GM21619 (cell line): ENCODE measurements around the gene LEFTY1.

Experiments
- ATAC-seq: cut with Tn5 transposase; IDR thresholded peaks from one replicate; pipeline ENCODE4 v1.9.1; 2021; ENCODE audit not compliant: unreplicated experiment

LEFTY1 gene

DNA sequence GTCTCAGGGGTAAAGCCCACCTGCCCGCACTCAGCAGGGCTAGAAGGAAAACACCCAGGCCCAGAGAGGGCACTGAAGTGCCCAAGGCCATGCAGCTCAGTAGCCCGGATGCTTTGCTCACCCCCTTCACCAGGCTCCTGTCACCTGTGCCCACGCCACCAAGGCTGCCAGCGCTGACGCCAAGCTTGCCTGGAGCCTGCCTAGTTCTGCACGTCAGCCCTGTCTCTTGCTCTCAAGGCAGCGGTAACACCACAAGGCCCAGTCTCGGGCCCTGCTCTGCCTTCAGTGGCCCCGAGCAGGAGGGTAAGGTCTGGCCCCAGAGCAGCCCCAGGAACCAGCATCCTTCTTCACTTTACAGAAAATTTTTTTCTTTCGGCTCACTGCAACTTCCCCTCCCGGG, 14.5 kb downstream of the LEFTY1 start:
- no peak for ATAC-seq

DNA sequence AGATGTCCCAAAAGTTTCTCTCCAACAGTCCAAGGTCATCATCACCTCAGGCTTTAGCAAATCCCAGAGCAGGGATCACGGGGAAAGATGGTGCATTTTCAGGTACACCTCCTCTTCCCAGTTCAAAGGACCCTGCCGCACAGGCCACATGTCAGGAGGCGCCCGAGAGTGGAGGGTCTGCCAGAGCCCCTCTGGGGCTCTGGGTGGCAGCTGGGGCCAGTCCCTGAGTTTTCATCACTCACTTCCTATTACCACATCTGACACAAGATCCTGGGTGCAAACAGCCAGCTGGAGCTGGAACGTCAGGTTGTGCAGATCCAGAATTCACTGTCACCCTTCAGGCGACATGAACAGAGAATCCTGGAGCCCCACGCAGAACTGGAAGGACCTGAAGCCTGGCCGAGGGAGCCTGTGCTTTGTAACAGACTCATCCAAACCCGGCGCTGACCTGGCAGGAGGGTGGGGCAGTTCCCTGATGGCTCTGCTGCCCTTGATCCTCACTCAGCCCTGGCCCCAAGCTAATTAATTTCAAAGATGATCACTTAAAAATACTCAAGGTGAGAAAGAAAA, 15.6 kb downstream of the LEFTY1 start:
- no peak for ATAC-seq

DNA sequence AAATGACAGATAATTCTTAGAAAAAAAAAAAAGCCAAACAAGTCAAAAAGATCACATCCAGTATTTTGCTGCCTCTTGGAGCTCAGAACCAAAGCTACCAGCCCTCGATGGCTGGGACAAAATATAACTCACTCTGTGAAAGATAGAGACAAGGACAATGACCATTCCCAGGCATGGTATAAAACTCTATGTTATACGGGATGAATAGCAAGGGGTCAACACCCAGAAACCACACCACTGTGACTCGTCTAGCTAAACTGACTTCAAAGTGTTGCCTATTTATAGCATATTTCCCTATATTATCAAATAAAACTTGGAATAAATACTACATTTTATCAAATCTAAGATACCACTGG, 16.9 kb downstream of the LEFTY1 start:
- ATAC-seq, result no peak

DNA sequence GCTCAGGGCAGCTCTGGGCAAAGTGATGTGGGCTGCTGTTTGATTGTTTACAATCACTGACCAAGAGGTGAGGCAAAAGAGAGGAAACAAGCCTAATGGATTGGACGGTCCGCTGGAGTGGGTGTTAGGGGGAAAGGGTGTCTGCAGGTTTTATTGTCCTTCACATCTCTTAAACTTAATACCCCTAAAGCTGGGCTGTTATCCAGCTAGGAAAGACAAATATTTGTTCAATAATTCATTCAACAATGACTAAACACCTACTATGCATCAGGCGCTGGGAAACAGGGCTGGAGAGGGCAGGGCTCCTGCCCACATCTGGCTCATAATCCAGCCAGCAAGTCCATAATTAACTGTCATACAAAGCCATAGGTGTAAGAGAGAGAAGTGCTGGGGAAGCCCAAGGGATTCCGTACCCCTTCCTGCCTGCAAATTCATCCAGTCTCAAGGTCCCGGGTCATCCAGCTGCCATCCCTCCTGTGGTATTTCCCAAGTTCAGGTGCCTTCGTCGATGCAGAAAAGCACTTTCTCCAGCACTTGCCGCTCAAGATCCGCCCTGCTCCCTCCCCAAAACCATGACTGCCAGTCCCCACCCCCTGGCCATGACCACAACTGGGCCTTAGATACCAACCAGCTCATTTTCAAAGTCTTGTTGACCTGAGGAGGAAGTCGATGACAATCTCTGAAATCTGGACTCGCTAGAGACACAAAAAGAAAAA, 17.4 kb downstream of the LEFTY1 start:
- ATAC-seq, result no peak

DNA sequence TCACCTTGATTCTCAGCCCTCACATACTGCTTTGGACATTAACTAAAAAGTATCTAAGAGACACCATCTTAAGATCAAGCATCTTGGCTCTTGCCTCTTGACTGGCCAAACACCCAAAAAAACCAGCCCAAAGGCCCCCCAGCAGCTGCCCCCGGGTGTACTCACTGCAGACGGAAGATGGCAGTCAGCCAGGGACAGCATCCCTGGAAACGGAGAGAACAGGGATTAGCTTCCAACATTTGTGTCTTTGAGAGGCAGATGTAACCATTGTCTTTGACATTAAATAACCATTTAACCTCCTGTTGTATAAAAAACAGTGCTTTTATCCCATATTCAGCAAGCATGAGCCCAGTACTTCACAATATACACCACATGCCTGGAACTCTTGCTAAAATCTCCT, 18.0 kb downstream of the LEFTY1 start:
- no peak for ATAC-seq

DNA sequence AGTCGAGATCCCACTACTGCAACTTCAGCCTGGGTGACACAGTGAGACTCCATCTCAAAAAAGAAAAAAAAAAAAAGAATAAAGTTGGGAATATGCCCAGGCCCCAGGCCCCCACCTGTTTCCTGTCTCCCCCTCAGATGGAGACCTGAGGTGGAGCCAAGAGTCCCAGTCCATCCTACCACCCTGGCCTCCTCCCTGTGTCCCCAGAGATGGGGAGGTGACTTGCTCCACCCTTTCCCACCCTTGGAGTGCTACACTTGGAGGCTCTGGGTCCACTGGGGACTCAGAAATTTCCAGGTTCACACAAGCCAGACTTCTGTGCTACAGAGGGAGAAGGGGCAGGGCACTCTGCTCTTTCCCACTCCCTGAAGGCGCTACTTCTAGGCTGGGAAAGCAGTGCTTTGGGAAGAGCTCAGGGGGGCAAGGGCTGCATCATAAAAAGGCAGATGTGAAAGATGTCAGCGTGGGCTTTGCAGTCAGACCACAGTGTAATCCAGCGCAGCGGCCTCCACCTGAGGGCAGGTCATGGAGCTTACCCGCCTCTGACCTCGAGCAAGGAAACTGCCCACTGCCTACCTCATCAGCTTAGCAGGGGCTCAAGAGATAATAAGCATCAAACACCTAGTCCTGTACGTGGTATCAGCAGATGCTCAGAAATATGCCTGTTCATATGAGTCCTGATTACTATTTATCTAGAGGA, 20.2 kb downstream of the LEFTY1 start:
- ATAC-seq, result no peak

DNA sequence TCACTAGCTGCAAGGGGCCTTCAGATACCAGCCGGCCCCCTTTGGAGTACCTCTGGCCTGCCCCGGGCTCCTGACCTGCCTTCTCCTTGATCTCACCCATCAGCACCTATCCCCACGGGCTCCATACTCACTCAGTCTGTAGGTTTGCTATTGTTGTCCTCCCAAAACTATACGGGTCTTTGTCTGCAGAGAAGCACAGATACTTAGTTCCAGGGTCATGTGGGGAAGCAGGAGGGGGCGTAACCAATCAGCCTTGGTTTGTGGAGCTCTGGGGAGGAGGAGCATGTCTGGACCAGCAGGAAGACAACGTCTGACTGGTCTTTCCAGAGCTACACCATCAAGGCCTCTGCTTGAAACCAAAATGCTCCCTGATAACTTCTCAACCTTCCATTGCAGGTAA, 22.0 kb downstream of the LEFTY1 start:
- no peak for ATAC-seq

DNA sequence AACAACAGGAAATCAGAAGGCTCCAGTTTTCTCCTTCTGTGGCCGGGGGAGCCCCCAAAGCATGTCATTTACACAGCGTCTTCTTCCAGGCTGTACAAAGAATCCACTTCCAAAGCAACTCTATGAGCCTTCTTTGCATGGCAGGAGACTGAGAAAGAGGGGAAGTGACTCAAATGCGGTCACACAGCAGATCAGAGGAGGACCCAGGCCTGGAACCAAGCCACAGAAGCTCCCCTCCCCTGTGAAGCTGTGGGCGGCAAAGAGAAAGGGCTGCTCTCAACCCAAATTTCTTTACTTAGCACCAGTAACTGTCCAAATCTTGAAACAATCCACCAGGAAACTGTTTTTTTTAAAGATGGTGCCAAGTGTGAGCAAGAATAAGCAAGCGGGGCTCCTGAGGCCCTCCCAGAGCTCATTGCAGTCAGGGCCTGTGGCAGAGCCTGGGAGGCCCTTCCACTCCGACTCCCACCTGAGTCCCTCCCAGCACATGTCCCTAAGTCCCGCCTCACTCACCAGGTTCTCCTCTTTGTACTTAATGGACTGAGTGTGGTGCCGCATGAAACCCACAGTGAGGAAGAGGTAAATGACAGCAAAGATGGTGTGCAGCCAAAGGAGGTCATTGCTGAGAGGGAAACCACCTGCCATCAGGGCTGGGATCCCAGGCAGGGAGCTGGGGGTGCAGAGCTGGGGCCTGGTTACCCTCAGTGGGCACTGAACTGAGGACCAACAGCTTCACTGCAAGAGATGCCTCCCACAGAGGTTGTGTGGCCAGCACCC, 22.7 kb downstream of the LEFTY1 start:
- ATAC-seq, result no peak

DNA sequence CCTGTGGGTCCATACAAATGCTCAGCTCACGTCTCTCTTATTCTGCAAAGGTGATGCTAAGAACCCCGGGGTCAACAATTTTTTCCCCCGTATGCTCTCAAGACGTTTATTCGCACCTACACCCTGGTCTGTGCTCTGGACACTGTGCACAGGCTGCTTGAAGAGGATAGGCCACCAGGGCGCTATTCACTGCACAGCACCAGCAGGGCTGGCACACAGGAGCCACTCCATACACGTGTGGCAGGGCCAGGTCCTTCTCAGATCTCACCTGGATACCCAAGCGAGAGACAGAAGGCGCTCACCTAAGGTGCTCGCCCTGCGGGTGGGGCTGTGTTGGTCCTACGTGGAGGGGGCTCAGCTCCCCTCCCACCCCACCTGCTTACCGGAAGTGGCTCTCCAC, 23.4 kb downstream of the LEFTY1 start:
- no peak for ATAC-seq

DNA sequence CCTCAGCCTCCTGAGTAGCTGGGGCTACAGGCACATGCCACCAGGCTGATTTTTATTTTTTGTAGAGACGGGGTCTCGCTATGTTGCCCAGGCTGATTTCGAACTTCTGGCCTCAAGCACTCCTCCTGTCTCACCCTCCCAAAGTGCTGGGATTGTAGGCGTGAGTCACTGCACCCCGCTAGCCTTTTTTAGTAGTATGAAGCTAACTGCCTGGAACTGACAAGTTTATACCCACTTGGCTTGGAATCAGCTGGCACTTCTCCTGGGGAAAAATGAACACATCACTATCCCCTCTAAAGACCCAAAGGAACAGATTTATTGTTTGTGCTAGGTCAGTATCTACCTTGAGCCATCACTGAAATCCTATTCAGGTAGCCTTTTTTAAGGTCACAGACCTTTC, 25.8 kb downstream of the LEFTY1 start:
- no peak for ATAC-seq

DNA sequence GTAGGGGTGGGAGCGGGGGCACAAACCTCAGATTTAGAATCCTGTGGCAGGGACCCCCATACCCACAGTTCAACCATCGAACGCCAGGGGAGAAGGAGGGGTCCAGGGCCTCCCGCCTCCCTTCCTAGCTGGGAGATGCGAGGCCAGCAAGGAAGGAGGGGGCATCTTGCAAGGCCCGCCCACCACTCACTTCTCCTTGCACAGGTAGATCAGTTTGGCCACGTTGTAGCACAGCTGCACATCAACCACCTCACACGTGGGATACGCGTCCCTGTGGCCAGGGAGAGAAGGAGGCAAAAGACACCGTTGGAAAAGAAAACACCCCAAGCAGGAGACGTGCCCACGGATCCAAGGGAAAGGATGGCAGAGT, 26.4 kb downstream of the LEFTY1 start:
- ATAC-seq, result no peak

DNA sequence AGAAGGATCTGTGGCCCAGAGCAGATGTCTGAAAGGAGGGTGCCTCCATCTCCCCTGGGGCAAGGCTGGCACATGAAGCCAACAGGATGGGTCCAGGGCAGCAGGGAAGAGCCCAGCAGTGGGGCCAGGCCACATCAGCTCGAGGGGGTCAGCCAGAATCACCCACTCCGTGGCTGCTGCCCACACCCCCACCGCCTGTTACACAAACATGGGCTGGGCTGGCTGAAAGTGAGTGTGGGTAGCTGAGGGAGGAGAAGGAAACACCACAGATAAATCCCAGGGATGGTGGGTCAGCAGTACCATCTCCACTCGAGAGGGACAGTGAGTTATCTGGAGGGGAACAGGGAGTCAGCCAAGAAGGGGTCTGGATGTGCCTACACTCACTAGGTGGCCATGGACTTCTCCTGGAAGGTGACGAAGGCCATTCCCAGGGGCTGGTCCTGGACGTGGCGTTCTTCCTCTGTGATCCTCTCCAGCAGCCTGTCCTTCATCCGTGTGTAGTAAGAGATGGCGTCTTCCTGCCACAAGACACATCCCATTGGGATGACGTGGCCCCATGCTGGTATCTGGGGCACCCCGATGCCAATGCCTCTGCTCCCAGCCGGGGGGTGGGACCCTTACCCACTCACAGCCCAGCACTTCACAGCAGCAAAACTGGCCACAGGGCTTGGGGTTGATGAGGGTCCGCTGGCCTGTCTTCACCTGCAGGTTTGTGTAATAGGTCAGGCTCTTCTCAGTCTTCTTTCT, 26.9 kb downstream of the LEFTY1 start:
- ATAC-seq, result no peak

DNA sequence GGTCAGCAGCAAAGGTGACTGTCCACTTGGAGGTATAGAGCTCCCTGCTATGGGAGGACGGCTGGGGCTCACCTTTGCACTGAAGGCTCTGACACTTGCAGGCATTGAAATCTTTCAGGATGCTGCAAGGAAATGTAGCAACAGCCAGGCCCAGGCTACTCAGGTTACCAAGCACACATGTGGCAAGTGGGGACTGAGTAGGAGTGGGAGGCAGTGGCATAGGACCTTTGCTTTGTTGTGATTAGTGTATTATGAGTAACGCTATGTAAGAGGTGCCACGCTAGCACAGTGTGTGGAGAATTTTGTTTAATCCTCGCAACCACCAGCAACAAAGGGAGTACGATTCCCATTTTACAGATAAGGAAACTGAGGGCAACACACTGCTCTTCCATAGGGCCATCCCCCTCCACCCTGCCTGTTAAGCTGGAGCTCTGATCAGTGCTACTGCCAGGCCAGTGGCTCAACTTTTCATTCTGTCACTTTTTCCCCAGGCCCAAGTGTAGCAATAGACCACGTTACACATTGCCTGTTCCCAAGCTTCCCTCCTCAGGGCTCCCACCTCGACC, 28.0 kb downstream of the LEFTY1 start:
- no peak for ATAC-seq

DNA sequence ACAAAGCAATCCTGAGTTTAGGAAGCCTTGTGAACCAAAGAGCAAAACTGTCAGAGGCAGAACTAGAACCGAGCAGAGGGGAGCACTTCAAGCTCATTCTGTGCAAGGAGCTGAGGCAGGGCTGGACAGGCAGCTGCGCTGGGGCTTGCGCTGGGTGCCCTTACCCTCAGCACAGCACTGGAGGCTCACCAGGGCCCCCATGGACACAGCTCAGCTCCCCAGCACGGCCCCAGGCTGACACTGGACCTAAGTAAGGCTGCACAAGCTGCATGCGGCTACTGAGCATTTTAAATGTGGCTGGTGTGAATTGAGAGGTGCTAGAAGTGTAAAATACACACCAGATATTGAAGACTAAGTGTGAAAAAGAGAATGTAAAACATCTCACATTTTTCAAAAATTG, 28.8 kb downstream of the LEFTY1 start:
- ATAC-seq, result no peak

DNA sequence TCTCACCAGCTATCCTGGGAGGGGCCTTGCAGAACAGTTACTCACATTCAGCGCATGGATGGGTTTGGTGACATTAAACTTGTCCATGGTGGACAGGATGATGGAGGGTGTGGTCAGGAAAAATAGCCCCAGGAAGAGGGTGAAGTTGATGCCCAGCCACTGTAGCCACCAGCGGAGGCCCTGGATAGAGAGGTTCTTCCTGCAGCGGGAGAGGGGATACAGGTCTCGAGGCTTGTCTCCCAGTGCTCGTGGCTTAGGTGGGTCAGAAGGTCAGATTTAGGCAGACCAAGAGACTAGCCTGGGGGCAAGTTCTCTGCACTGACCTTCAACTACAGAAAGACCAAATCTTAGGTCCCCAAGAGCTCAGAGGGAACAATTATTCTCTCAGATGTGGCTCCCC, 29.8 kb downstream of the LEFTY1 start:
- ATAC-seq, result no peak

DNA sequence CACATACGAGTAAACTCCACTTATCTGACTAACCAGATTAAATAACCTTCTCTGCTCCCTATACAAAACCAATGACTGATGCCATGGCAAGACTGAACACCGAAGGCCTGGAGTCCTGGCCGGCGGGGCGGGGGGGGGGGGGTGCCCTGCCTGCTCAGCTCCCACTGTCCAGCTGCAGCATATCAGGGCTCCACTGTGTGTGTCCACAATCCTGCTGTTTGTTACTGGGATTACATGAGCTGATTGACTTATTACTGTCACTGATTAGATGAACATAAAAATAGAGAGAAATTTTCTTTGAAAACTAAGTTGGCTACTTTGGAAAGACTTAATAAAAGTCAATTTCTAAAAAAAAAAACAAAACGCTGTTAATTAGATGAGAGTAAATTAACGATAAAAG, 31.7 kb downstream of the LEFTY1 start:
- ATAC-seq, result no peak

DNA sequence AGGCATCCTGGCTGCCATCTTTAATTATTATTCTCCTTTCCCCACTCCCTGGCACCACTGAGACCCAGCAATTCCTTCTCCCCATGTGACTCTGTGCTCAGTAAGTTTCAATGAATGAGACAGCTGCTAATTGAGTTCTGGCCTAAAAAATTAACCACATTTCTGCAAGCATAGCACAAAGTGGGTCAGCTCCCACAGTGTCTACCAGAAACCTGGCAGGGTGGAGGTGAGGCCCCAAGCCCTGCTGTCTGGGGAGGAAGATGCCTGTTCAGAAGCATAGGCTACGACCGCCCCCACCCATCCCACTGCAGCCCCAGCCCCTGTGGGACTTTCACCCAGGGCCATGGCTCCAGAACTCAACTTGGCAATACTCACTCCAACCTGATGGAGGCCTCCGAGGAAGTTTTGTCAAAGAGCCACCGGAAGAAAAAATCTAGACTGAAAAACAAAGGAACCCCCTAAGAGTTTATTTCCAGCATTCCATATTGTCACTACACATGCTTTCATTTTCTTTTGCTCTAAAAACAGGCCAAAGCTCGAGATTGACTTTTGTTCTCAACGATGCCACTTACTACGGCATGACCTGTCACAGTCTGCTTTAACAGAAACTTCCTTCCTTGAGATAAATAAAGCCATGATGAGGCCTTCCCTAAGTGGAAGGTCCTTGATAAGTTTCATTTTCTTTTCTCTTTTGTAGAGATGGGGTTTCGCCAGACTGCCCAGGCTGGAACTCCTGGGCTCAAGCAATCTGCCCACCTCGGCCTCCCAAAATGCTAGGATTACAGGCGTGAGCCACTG, 33.2 kb downstream of the LEFTY1 start:
- ATAC-seq, result no peak

DNA sequence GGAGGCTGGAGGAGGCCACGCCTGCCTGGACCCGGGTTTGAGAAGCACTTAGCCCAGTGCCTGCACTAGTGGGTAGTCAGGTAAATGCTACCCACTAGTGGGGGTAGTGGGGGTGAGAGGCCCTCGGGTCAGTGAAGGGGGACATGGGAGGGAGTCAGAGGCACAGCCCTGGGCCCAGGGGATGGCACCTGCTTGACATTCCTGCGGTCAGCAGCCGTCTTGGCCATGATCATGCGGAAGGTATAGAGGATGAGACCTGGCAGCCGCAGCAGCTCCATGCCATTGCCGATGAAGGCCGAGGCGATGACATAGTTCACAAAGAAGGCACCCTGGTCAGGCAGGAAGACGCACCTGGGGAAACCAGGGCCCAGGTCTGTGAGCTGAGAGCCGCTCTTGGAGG, 35.5 kb downstream of the LEFTY1 start:
- ATAC-seq, result no peak

DNA sequence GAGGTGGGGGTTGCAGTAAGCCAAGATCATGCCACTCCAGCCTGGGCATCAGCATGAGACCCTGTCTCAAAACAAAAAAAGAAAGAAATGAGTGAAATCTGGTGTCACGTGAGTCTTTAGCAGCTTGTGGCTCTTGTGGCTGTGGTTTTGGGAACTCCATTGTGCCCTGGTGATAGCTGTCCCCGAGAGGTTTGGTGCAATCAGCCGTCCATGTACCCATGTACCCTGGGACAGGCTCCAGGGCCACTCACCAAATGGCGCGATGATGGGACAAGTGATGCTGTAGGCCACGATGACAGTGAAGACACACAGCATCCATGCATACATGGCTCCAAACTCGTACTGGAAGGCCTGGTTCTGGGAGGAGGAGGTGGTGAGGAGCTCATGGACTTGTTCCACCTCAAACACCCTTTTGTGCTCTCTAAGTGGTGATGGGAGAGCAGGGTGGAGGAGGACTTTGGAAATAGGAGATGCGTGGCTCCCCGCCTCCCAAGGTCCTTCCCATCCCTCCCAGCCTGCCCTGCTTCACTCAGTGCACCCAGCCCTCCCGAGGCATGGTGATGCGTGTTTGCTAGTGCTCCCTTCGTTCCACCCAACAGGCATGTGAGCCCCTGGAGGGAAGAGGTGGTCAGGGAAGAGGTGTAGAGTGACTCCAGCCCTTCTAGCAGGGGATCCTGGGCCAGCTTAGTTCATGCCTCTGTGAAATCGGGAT, 36.4 kb downstream of the LEFTY1 start:
- no peak for ATAC-seq
